PFSK-1 (cell line): ENCODE results near the gene FBN1.

Experiments
- POLR2AphosphoS5 ChIP-seq: IDR thresholded peaks from 2 replicates; pipeline ENCODE4 v1.6.1; 2012; ENCODE audit warnings: low read depth, mild to moderate bottlenecking, control low read depth, low read length, moderate library complexity
- REST ChIP-seq, 2 experiments: IDR thresholded peaks; 2 replicates each; pipeline versions ENCODE4 v1.6.1 to v1.8.0; 2011 to 2012; ENCODE audit warnings: low read depth in 2 of 2, low read length in 2 of 2, control low read depth in 1 of 2, inconsistent platforms in 1 of 2, mild to moderate bottlenecking in 1 of 2, moderate library complexity in 1 of 2; ENCODE audit not compliant: insufficient read depth in 1 of 2
- TAF1 ChIP-seq: IDR thresholded peaks from 2 replicates; pipeline ENCODE4 v1.6.1; 2012; ENCODE audit warnings: low read length, control low read depth, borderline replicate concordance; ENCODE audit not compliant: insufficient read depth

- no peak for TF ChIP-seq POLR2AphosphoS5
- no peak for TF ChIP-seq TAF1
- no peak for TF ChIP-seq REST (IDR thresholded peaks at IDR 0.05; ENCODE audit: insufficient read depth in 1 of 2, low read depth in 2 of 2, low read length in 2 of 2)
Measured at GRCh38 chr15:48603922-48604321, 41.6 kb downstream of the FBN1 start.
